NCI-H748 (cell line): ENCODE results near the gene CFAP90.
A peak's percentile ranks its signal among the peaks of the same experiment; 100 is the strongest.

Source experiments
- DNase-seq: peaks from one replicate; lab custom pipeline; 2025; ENCODE audit not compliant: unreplicated experiment; lab: John Stamatoyannopoulos, UW

Gene CFAP90, protein sequence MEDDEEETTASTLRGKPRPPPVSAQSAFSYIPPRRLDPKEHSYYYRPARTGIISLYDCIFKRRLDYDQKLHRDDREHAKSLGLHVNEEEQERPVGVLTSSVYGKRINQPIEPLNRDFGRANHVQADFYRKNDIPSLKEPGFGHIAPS

GRCh38 chr5:7850395-7851239, at the start of gene CFAP90:
CFAP90 (minus strand) TSS chr5:7851133; CDS start chr5:7851021, 112 bp downstream.
- peak; percentile 96 for DNase-seq

GRCh38 chr5:7897014-7897600, 46.2 kb upstream of the CFAP90 start:
- peak; percentile 32 for DNase-seq

DNA sequence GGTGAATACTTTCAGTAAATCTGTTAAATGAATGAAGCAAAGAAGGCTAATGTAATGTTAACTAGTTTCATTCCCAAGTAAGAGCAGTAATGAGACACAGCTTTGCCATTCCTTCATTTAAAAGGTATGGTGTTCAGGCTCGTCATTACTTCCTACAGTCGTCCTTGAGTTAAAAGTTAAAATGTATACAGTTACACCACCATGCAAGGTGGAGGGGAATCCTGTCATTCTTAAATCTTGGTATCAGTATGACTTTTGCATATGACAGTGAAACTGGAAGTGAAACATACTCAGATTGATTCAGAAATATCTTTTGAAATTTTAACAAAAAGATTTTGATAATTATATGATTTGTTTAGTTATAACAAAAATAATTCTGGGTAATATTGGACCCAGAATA, 43.9 kb upstream of the CFAP90 start:
- no peak for DNase-seq

DNA sequence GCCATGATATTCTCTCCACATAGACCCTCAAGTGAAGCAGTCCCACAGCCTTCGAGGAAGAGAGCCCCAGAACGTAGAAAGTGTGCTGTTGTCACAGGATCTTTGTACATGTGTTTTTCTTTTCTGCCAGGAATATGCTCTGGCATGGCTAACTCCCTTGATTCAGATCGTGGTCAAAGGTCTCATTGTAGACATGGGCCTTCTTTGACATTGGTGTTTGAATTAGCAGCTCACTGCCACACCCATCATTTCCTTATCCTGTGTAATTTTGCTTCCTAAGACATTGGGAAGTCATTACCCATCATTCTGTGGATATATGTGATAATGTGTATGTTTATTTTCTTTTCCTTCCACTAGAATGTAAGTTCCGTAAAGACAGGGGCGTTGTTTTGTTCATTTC, 43.5 kb upstream of the CFAP90 start:
- DNase-seq: no peak

DNA sequence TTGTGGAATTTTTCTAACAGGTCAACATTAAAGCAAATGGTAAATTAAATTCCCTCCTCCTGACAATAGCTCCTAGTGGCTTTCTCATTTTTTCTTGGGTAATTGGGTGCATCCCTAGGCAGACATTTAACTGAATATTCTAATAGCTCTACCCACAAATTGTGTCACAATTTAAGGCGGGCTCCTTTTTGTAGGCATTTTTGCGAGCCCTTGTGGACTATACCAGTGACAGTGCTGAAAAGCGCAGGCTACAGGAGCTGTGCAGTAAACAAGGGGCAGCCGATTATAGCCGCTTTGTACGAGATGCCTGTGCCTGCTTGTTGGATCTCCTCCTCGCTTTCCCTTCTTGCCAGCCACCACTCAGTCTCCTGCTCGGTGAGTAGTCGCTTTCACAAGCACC, 38.0 kb upstream of the CFAP90 start:
- DNase-seq: no peak

DNA sequence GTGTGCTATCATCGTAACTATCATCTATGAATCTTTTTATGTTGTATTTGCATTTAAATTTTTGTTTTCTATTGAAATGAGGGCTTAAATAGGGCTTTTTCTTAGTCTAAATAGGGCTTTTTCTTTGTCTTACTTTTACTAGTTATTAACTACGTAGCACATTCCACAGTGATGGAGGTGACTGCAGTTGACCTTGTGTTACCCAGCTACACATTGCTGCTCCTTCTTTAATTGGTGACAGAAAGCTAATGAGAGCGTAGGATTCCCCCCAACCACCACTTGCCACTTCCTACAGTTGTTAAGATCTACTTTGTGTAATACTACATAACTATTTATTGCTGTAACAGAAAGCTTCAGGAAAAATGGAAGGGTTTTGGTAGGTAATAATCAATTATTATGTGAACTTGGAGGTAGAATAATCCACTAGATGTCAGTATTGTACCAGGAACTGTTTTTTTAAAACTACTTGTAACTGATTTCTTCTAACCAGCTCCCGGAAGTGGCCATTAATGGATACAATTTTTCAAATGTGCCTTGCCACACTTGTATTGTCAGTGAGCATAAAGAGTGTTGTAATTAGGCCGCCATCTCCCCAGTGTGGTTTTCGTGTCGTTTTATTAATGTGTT, 36.0 kb upstream of the CFAP90 start:
- peak; percentile 88 for DNase-seq

DNA sequence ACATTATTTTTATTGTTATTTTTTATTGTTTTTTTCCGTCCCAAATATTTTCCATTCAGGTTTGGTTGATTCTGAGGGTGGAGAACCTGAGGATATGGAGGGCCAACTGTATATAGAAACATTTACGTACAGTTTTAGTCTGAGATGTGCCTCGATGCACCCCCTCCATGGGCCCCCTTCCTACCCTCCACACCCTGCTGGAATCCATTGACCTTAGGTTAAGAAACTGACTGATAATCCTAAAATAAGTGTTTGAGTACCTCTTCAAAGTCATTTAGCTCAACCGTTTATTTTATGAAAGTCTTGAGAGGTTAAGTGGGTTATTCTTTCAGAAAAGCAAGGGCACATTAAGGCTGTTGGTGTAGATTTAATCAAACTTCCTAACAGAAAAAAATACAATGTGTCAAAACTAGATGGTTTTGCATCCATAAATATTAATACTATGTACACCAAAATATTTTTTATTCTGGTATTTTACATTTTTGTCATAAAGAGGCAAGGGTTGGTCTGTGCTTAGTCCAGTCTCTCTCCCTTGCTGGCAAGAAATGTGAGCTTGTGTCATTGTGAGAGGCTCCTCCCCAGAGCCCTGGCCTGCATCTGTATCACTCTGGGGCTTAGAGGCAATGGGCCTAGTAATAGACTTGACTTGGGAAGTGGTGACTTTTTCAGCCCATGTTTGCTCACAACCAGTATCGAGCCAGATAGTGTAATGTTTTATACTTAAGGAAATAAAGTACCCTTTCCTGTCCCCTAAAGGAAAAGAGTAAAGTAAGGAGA, 33.7 kb upstream of the CFAP90 start:
- no peak for DNase-seq

- no peak for DNase-seq
These were observed 32.0 kb upstream of the CFAP90 start for GRCh38 chr5:7882926-7883325.

- DNase-seq: no peak
These were observed 30.9 kb upstream of the CFAP90 start for GRCh38 chr5:7881816-7882215.

DNA sequence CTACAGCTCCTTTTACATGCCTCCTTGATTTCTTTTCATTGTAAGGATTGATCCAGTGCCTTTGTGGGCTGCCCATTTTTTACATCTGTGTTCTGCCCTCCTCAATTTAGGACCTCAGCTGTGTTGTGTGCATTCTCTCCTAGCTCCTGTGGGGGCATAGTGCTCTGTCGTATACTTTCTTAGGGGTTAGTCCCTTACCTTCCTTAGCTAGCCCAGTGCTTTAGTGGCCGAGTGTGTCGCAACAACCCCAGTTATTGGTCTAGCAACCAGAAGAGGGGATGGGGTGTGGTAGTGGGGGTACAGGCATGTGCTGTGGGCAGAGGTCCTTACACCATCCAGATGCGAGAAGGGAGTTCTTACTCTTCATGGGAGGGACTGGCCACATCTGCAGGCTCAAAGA, 30.2 kb upstream of the CFAP90 start:
- no peak for DNase-seq

- no peak for DNase-seq
These were observed 27.5 kb upstream of the CFAP90 start for GRCh38 chr5:7878381-7878873.

DNA sequence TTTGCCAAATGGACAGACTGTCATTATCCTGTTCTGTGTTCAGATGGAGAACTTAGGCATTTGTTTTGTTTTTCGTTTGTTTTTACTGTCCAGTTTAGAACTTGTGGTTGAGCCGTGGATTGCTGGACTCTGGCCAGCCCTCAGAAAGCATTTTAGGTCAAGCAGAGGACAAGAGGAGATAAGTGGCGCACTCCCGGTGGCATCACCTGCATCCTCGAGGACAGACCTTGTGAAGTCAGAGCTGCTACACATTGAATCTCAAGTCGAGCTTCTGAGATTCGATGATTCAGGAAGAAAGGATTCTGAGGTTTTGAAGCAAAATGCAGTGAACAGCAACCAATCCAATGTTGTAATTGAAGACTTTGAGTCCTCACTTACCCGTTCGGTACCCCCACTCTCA, 26.9 kb upstream of the CFAP90 start:
- DNase-seq: no peak

DNA sequence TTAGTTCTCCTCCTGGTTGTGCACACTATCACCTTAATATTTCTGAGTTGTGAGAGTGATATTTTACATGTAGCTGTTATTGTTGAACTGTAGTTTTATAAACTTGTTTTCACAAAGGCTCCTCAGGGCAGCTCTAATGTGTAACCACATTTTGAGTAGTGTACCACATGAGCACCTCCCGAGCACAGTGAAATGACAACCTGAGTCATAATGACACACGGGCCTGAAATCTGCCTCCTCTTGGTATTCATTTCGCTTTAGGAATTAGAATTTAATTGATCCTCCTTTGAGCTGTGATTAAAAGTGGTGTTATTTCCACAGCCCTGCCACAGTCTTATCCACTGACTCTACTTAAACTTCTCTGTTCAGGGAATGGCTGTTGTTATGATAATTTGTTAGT, 25.9 kb upstream of the CFAP90 start:
- DNase-seq: no peak

DNA sequence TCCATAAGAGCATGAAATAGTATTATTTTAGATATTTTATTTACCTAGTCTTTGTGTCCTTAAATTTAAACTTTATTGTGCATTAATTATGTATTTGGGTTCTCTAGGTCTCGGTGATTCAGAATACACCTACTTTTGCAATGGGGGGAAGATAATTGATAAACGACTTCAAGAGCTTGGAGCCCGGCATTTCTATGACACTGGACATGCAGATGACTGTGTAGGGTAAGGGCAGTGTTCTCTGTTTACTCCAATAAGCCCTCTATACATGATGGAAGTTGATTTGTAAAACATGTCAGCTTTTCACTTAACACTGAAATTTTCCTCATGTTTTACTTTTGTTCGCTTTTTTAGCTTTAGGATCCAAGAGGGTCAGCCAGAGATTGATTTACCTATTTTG, 24.2 kb upstream of the CFAP90 start:
- no peak for DNase-seq

GRCh38 chr5:7874639-7875038, 23.7 kb upstream of the CFAP90 start:
- DNase-seq: no peak

DNA sequence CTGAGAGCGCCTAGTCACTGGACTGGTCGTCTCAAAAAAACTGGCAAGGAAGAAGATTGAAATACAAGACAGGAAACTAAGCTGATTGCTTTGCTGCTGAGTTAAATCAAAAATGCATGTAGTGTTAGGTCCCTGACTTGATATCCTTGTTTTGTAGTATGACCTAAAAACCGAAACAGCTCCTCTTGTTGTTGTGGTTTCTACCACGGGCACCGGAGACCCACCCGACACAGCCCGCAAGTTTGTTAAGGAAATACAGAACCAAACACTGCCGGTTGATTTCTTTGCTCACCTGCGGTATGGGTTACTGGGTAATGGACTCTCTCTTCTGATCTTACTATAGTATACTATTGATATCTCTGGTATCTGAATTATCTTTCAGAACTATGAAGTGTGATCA, 22.3 kb upstream of the CFAP90 start:
- DNase-seq: no peak

DNA sequence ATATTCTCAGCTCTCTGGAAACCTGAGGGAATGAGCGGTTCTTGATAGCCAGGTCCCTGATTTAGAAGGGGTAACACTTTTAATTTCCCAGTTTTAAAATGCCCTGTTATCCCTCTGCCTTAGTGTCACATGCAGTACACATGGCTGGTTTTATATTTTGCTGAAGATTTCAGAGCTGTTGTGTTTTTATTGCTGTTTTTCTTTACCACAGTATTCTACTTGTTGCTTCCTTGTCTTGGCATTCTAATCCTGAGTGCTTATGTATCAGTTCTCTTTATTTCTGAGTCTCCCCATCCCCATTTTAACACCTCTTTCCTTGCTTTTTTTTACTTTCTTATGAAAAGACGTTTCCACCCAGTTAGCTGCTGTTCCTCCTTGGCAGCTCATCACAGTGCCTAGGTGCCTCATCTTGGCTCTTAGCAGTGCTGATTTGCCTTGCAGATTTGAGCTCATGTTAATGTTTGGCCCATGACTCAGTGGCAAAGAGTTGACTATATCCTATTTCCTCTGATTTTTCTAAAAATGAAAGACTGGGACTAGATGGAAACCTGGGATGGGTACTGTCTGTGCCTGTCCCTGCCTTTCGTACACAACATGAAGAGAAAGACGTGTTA, 21.7 kb upstream of the CFAP90 start:
- DNase-seq: no peak

- DNase-seq: no peak
These were observed 20.7 kb upstream of the CFAP90 start for GRCh38 chr5:7871653-7872052.

- peak; percentile 64 for DNase-seq
These were observed 18.7 kb upstream of the CFAP90 start for GRCh38 chr5:7869474-7870136.
